GM18498 (cell line): ENCODE measurements around the gene HSPD1.
A peak's percentile ranks its signal among the peaks of the same experiment; 100 is the strongest.

ENCODE experiments used
- ATAC-seq: cut with Tn5 transposase; IDR thresholded peaks from one replicate; pipeline ENCODE4 v1.9.1; 2021; ENCODE audit warnings: mild to moderate bottlenecking, moderate library complexity; ENCODE audit not compliant: unreplicated experiment

The HSPD1 gene

GRCh38 chr2:197499594-197500502 is at the start of gene HSPD1, which contains the start of gene HSPE1:
TSS of gene HSPD1 (minus strand) at chr2:197499840. CDS start at chr2:197498848, 992 bp downstream.
TSS of gene HSPE1 (plus strand) at chr2:197500379. CDS start at chr2:197500437, 58 bp downstream.
- ATAC-seq: peak; percentile 85

- no peak for ATAC-seq
These were observed 48.9 kb upstream of the HSPD1 start for GRCh38 chr2:197548582-197548981.

- no peak for ATAC-seq
These were observed 47.7 kb upstream of the HSPD1 start for GRCh38 chr2:197547163-197547900.

- ATAC-seq: no peak
These were observed 43.6 kb upstream of the HSPD1 start for GRCh38 chr2:197543206-197543605.

GRCh38 chr2:197539734-197540133 is 40.1 kb upstream of the HSPD1 start:
- ATAC-seq: no peak

GRCh38 chr2:197538412-197538811 is 38.8 kb upstream of the HSPD1 start:
- ATAC-seq: no peak

- ATAC-seq: no peak
These were observed 17.5 kb upstream of the HSPD1 start for GRCh38 chr2:197517150-197517549.

GRCh38 chr2:197516393-197516761 is 16.7 kb upstream of the HSPD1 start:
- peak; percentile 14 for ATAC-seq

GRCh38 chr2:197515739-197516392 is 16.2 kb upstream of the HSPD1 start, which contains the start of gene MOB4:
TSS of gene MOB4 (plus strand) at chr2:197516066. CDS start at chr2:197516087, 21 bp downstream.
- peak; percentile 95 for ATAC-seq

GRCh38 chr2:197515315-197515738 is 15.7 kb upstream of the HSPD1 start:
- peak; percentile 3 for ATAC-seq

GRCh38 chr2:197514754-197515153 is 15.1 kb upstream of the HSPD1 start:
- no peak for ATAC-seq

- ATAC-seq: no peak
These were observed 14.3 kb upstream of the HSPD1 start for GRCh38 chr2:197513915-197514314.

- ATAC-seq: no peak
These were observed 7.0 kb upstream of the HSPD1 start for GRCh38 chr2:197506658-197507057.

- no peak for ATAC-seq
These were observed 4.9 kb upstream of the HSPD1 start for GRCh38 chr2:197504512-197504911.

GRCh38 chr2:197504000-197504399 is 4.4 kb upstream of the HSPD1 start:
- ATAC-seq: no peak

GRCh38 chr2:197502685-197503084 is 3.0 kb upstream of the HSPD1 start:
- ATAC-seq: no peak

GRCh38 chr2:197502201-197502600 is 2.6 kb upstream of the HSPD1 start:
- ATAC-seq: no peak

- peak; percentile 11 for ATAC-seq
These were observed 977 bp upstream of the HSPD1 start for GRCh38 chr2:197500503-197501131.

- ATAC-seq: peak; percentile 21
These were observed 575 bp downstream of the HSPD1 start for GRCh38 chr2:197498937-197499593.
